IMR-90 (cell line): ENCODE results near the gene ZNF688.

Source experiments
- CEBPB ChIP-seq: IDR thresholded peaks from 2 replicates; pipeline ENCODE4 v1.6.1; 2012; ENCODE audit warnings: low read depth, low read length, improper control_type of control experiment
- MAZ ChIP-seq: IDR thresholded peaks from 2 replicates; pipeline ENCODE4 v1.6.1; 2012; ENCODE audit warnings: low read depth, mild to moderate bottlenecking, low read length, improper control_type of control experiment, moderate library complexity, borderline replicate concordance
- MXI1 ChIP-seq: IDR thresholded peaks from 2 replicates; pipeline ENCODE4 v1.6.1; 2012; ENCODE audit warnings: low read depth, mild to moderate bottlenecking, low read length, moderate library complexity, borderline replicate concordance
- POLR2A ChIP-seq: IDR thresholded peaks from 2 replicates; pipeline ENCODE4 v1.6.1; 2012; ENCODE audit warnings: mild to moderate bottlenecking, low read depth, low read length
- RAD21 ChIP-seq: IDR thresholded peaks from 2 replicates; pipeline ENCODE4 v1.6.1; 2012; ENCODE audit warnings: low read length, improper control_type of control experiment
- RFX5 ChIP-seq: IDR thresholded peaks from 2 replicates; pipeline ENCODE4 v1.8.0; 2012; ENCODE audit warnings: low read depth, mild to moderate bottlenecking, low read length, moderate library complexity
- SMC3 ChIP-seq: fragments of 150-350 bp; IDR thresholded peaks from 2 replicates; pipeline ENCODE4 v1.6.1; 2016; ENCODE audit warnings: low read depth, mild to moderate bottlenecking, antibody characterized with exemption, low read length, moderate library complexity
- TF ChIP-seq, protein P1 (sequence below): conservative IDR thresholded peaks from 2 replicates; pipeline ENCODE4 v1.5.1; 2012; ENCODE audit warnings: mild to moderate bottlenecking, low read depth, low read length, improper control_type of control experiment
- TF ChIP-seq, protein P2 (sequence below): fragments of 150-350 bp; IDR thresholded peaks from 2 replicates; pipeline ENCODE4 v1.6.1; 2017; ENCODE audit warnings: mild to moderate bottlenecking, antibody characterized with exemption, low read length, low read depth

- TF ChIP-seq, protein P1, sequence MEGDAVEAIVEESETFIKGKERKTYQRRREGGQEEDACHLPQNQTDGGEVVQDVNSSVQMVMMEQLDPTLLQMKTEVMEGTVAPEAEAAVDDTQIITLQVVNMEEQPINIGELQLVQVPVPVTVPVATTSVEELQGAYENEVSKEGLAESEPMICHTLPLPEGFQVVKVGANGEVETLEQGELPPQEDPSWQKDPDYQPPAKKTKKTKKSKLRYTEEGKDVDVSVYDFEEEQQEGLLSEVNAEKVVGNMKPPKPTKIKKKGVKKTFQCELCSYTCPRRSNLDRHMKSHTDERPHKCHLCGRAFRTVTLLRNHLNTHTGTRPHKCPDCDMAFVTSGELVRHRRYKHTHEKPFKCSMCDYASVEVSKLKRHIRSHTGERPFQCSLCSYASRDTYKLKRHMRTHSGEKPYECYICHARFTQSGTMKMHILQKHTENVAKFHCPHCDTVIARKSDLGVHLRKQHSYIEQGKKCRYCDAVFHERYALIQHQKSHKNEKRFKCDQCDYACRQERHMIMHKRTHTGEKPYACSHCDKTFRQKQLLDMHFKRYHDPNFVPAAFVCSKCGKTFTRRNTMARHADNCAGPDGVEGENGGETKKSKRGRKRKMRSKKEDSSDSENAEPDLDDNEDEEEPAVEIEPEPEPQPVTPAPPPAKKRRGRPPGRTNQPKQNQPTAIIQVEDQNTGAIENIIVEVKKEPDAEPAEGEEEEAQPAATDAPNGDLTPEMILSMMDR = no peak
- TF ChIP-seq RAD21 = no peak
- TF ChIP-seq POLR2A = no peak
- TF ChIP-seq, protein P2, sequence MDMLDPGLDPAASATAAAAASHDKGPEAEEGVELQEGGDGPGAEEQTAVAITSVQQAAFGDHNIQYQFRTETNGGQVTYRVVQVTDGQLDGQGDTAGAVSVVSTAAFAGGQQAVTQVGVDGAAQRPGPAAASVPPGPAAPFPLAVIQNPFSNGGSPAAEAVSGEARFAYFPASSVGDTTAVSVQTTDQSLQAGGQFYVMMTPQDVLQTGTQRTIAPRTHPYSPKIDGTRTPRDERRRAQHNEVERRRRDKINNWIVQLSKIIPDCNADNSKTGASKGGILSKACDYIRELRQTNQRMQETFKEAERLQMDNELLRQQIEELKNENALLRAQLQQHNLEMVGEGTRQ = no peak
- no peak for TF ChIP-seq CEBPB
- no peak for TF ChIP-seq SMC3
- TF ChIP-seq RFX5 = no peak
- no peak for TF ChIP-seq MXI1
- no peak for TF ChIP-seq MAZ
Observed at GRCh38 chr16:30600215-30600614, 28.7 kb upstream of the ZNF688 start.
